Bronchial epithelial cell (primary cell): Measurements from ENCODE around the gene THADA. TPM values are rescaled to one million over a fixed set of nuclear protein-coding genes. Genes with fewer than 3 reads are reported as not detected.

Experiments used
- DNase-seq: peaks from one replicate; pipeline ENCODE4 v3.0.0-alpha.2; 2010; ENCODE audit warnings: low read depth
- FAIRE-seq: peaks from 2 replicates; lab custom pipeline; 2011; peaks lifted over from hg19 to GRCh38; lab: Jason Lieb, UNC
- H3K27me3 ChIP-seq: 2 replicates; pipeline ENCODE4 v1.5.1; 2011; ENCODE audit warnings: low read length; ENCODE audit not compliant: control insufficient read depth, insufficient read depth
- H3K36me3 ChIP-seq: 2 replicates; pipeline ENCODE4 v1.5.1; 2011; ENCODE audit warnings: low read length; ENCODE audit not compliant: control insufficient read depth, insufficient read depth
- H3K4me3 ChIP-seq: 2 replicates; pipeline ENCODE4 v1.5.1; 2011; ENCODE audit warnings: mild to moderate bottlenecking, low read depth, low read length, control low read depth
- total RNA-seq: library from RNA; depleted of rRNA; stranded (reverse); fragments of >200 nt; gene quantifications from 2 replicates; pipeline ENCODE4 v1.2.1, GENCODE V29; 2014
- TF ChIP-seq, protein P1 (sequence below): IDR thresholded peaks from 2 replicates; pipeline ENCODE4 v1.5.1; 2011; ENCODE audit warnings: mild to moderate bottlenecking, moderate library complexity, low read length, control low read depth, inconsistent platforms; ENCODE audit not compliant: insufficient read depth, severe bottlenecking

THADA gene
- total RNA-seq, 1 donor from 2014 or later: 25.8 TPM

DNA sequence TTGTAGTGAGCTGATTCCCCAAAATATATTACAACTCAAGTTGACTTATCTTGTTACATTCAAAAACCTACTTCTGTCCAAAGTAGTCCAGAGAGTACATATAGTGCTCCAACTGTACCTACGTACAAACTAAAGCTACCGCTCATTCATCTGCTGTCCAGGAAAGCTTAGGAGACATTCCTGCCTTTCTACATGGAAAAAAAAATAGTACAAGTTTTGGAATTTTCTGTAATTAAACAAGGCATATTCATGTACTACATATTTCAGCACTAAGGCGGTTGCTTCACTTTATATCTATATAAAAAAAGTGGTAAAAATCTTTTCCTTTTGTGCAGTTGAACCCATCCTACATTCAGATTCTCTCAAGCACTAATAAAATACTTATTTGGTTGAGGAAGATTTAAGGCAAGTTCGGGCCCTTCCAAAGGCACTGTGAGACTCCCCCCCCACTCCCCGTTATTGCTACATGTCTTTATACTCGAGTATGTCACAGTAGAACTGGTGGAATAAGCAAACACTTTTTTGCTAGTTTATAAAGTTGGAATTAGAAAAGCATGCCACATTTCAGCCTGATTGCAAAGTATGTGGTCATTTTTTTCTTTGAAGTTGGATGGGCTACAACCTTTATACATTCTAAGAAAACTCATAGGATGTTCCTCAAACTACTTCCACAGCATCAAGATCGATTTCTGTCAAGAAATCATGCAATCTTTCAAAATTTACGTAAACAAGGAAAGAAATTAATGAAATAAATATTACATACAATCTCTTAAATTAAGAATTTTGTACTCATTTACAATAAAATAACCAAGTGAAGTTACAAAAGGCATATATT, 373.1 kb downstream of the THADA start:
- no peak for FAIRE-seq
- peak; percentile 59 for DNase-seq
- H3K36me3 ChIP-seq: peaks cover 6% of the 10 kb centered on the region
- TF ChIP-seq, protein P1, sequence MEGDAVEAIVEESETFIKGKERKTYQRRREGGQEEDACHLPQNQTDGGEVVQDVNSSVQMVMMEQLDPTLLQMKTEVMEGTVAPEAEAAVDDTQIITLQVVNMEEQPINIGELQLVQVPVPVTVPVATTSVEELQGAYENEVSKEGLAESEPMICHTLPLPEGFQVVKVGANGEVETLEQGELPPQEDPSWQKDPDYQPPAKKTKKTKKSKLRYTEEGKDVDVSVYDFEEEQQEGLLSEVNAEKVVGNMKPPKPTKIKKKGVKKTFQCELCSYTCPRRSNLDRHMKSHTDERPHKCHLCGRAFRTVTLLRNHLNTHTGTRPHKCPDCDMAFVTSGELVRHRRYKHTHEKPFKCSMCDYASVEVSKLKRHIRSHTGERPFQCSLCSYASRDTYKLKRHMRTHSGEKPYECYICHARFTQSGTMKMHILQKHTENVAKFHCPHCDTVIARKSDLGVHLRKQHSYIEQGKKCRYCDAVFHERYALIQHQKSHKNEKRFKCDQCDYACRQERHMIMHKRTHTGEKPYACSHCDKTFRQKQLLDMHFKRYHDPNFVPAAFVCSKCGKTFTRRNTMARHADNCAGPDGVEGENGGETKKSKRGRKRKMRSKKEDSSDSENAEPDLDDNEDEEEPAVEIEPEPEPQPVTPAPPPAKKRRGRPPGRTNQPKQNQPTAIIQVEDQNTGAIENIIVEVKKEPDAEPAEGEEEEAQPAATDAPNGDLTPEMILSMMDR: no peak
- peak overlapping the region; percentile 92 for H3K4me3 ChIP-seq
- H3K27me3 ChIP-seq: no peaks in the 10 kb centered on the region

DNA sequence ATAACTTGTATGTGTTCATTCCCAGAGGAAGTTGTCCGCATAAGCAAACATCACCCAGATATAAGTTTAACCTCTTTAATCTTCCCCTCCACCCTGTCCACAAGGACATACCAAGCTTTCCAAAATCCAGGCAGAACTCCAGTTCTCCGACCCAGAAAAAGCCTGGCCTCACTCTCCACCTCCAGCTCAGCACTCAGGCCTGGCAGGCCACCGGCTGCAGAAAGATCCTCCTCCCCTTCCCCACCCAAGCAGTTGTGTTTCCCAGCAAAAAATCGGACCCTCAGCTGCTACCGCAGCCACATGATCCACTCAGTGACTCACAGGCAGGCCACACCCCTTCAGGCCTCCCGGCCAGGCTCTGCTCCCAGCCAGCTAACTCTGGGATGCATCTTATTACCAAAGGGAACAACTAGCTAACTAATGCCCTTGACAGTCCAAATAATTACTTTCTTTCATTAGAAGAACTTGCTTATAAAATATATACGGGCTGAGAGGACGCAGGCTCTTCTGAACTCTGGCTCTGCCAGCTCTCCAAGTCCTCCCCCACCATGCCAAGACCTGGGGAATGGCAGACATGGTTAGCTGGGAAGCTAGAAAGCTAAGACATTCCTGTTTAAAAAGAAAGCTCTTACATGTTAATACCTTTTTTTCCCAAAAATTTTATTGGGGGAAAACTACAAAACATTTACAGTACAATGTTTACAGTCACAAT, 373.9 kb downstream of the THADA start:
- H3K27me3 ChIP-seq: no peaks in the 10 kb centered on the region
- FAIRE-seq: no peak

DNA sequence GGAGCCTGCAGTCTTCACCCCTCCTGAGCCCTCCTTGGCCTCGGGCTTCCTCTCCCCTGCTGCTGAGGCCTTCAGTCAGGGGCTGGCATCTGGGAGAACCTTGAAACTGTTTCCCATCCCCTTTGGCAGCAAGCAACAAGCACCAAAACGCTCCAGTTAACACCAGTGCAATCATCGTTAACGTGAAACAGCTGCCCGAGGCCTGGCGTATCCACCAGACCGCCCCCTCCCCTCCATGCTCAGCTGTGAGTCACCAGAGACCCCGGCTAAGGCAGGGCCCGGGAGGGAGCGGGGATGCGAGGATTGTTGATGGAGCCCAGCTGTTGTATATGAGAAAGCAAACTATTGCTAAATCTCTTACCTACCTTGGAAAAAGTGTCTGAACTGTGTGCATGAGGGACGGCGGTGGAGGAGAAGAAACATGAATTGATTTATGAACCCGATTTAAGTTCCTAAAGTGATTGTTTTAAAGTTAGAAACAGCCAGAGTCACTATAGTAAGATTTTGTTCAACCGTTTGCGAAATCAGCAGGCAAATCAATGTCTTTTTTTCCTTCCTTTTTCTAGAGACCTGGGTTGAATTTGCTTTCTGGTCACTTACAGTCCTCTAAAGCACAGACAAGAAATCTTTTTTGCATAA, 374.6 kb downstream of the THADA start:
- H3K27me3 ChIP-seq: no peaks in the 10 kb centered on the region
- peak; percentile 61 for DNase-seq
- FAIRE-seq: no peak
- TF ChIP-seq, protein P1: no peak
- H3K4me3 ChIP-seq: peak overlapping the region; percentile 92
- peaks cover 6% of the 10 kb centered on the region for H3K36me3 ChIP-seq

More for the DNA sequence above, 373.9 kb downstream of the THADA start:
- peak overlapping the region; percentile 92 for H3K4me3 ChIP-seq
- peak; percentile 89 for DNase-seq
- TF ChIP-seq, protein P1: no peak
- H3K36me3 ChIP-seq: peaks cover 6% of the 10 kb centered on the region

DNA sequence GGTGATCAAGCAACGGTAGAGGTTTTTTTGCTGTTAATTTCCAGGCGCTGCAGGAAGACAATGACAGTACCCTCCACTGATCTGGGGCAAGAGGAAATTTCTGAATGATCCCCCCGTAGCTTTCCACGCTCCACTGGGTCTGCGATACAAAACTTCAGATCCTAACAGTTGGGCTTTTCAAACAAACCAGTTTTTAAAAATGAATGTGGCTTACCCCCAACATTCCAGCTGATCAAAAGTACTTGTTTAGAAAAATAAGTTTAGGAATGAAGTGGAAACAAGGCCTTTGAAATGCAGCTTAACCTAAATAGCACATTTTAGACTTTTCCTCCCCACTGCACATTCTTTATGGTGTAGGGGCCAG, 375.1 kb downstream of the THADA start:
- DNase-seq: no peak
- TF ChIP-seq, protein P1: no peak
- Histone ChIP-seq H3K4me3 (no peak overlapping the region), H3K36me3 (peaks cover 6% of the 10 kb centered on the region), H3K27me3 (no peaks in the 10 kb centered on the region)
- FAIRE-seq: no peak

DNA sequence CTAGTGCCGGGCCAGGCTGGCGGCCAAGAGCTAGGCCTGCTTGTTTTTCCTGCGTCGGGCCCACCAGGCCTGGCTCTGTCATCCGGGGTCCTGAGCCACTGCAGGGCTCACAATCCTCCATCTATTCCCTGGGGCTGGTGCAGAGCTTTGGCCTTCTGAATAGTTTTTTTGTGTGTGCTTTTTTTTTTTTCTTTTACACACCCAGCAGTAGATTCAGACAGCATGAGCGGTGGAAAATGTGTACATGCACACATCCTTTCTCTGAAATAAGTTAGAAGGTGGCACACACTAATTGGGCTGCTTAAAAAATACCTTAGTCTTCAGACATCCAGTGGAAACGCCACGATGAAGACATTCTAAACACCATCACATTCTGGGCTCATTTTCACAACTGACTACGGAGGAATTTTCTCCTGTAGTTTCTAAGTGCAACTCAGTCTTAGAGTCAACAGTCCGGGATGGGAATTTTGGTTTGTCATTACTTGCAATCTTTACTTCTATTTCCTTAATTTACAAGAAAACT, 375.5 kb downstream of the THADA start:
- TF ChIP-seq, protein P1: no peak
- Histone ChIP-seq H3K4me3 (peak overlapping the region; percentile 46), H3K36me3 (peaks cover 6% of the 10 kb centered on the region), H3K27me3 (no peaks in the 10 kb centered on the region)
- FAIRE-seq (no peak), DNase-seq (peak; percentile 56)
